Erythroblast (primary cell): ENCODE data around the gene RORC.

Experiments
- GATA1 ChIP-seq: IDR thresholded peaks from 2 replicates; pipeline ENCODE4 v1.6.1; 2011; ENCODE audit warnings: low read depth, mild to moderate bottlenecking, control low read depth, low read length, moderate library complexity
- POLR2A ChIP-seq: IDR thresholded peaks from 2 replicates; pipeline ENCODE4 v1.6.1; 2011; ENCODE audit warnings: mild to moderate bottlenecking, low read length

- TF ChIP-seq GATA1 = no peak
- no peak for TF ChIP-seq POLR2A
Measured at GRCh38 chr1:151867765-151868411, 36.3 kb upstream of the RORC start.
